Measurements from ENCODE around the gene GPR146. TPM values are rescaled to one million over a fixed set of nuclear protein-coding genes. Genes with fewer than 3 reads are reported as not detected.

Gene GPR146
- total and polyA plus RNA-seq, 7 donors, result 3.0 to 33.5 (median 10.8) TPM

DNA sequence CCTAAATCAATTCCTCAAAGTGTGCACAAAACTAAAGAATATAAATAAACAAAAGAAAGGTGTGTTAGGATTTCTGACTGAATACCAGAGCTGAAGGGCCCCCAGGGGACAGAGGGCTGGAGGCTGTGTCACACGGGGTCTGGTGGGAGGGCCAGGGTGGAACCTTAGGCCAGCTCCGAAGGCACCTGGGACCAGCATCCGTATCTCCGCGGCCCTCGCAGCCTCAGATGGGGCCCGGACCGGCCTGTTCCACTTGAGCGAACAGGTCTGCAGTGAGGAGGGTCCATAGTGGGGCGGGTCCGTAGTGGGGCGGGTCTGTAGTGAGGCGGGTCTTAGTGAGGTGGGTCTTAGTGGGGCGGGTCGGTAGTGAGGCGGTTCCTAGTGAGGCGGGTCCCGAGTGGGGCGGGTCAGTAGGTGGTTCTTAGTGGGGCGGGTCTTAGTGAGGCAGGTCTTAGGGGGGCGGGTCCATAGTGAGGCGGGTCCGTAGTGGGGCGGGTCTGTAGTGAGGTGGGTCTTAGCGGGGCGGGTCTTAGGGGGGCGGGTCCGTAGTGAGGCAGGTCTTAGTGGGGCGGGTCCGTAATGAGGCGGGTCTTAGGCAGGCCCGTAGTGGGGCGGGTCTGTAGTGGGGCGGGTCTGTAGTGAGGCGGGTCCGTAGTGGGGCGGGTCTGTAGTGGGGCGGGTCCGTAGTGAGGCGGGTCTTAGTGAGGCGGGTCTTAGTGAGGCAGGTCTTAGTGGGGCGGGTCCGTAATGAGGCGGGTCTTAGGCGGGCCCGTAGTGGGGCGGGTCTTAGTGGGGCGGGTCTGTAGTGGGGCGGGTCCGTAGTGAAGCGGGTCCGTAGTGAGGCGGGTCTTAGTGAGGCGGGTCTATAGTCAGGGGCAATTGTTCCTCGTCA, 15.1 kb downstream of the GPR146 start:
- Histone ChIP-seq H3K4me3 (no peak overlapping the region), H3K27ac (peak overlapping the region in 3 of 4 donors; percentile 59 to 62 (median 60)), H3K36me3 (peaks cover 0 to 18% (median 0%) of the 10 kb centered on the region in 4 donors), H3K9me3 (no peaks in the 10 kb centered on the region), H3K27me3 (no peaks in the 10 kb centered on the region), H3K4me1 (peaks cover 0 to 35% (median 22%) of the 10 kb centered on the region in 4 donors)
- no peak for DNase-seq
- WGBS, 2 donors, result 51 to 71% methylated on average over 54 to 55 of the region's 55 CpGs
- intact Hi-C loops (cut with DNase I), result no loop called here
- TF ChIP-seq EP300 (IDR thresholded peaks at IDR 0.05) (no peak), POLR2AphosphoS5 (IDR thresholded peaks at IDR 0.05) (no peak), CTCF (IDR thresholded peaks at IDR 0.05) (no peak), POLR2A (IDR thresholded peaks at IDR 0.05) (no peak)

DNA sequence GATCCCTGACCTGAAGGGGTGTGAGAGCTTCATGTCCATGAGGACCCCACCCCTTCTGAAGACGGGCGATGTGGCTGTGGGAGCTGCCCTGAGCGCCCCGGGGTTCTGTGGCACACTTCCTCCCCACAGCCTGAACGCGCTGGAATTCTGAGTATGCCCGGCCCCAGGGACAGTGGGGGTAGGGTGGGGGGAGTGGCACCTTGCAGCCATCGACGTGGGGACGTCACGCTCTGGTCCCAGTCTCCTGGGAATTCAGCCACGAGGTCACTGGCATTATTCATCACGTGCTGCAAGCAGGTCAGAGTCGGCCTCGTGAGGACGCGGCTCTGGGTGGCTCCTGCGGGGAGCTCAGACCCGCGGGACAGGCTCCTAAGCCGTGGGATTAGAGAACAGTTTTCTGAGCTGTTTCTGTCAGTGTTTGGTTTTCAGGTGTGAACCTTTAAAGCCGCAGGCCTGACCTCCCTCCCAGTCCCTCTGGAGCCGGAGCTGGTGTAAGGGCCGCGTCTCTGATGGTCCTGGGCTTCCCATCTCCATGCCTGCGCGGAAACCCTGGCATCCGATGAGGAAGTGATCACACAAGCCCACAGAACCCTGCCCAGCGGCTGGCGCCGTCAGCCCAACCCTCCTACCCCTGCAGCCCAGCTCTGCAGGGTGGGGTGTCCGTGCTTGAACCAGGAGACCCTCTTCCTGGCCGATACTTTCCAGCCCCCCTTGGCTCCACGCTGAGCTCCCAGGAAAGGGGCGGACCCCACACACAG, 16.1 kb downstream of the GPR146 start:
- no peaks in the 10 kb centered on the region for H3K27me3 ChIP-seq
- intact Hi-C loops (cut with DNase I), result no loop called here
- peaks cover 0 to 30% (median 15%) of the 10 kb centered on the region in 4 donors for H3K4me1 ChIP-seq
- H3K27ac ChIP-seq, result peak overlapping the region in 1 of 4 donors; percentile 46
- no peak overlapping the region for H3K4me3 ChIP-seq
- H3K9me3 ChIP-seq, result no peaks in the 10 kb centered on the region
- peaks cover 0 to 18% (median 0%) of the 10 kb centered on the region in 4 donors for H3K36me3 ChIP-seq
- DNase-seq, result no peak
- WGBS, 2 donors, result 49 to 68% methylated on average over 35 of the region's 35 CpGs
- TF ChIP-seq EP300 (IDR thresholded peaks at IDR 0.05) (no peak), POLR2AphosphoS5 (IDR thresholded peaks at IDR 0.05) (no peak), CTCF (IDR thresholded peaks at IDR 0.05) (no peak), POLR2A (IDR thresholded peaks at IDR 0.05) (no peak)

- WGBS, 2 donors, result 96 to 97% methylated on average over 9 of the region's 9 CpGs
- no peaks in the 10 kb centered on the region for H3K27me3 ChIP-seq
- DNase-seq, result no peak
- intact Hi-C loops (cut with DNase I), result no loop called here
- no peak overlapping the region for H3K4me3 ChIP-seq
- H3K4me1 ChIP-seq, result peaks cover 0 to 30% (median 15%) of the 10 kb centered on the region in 4 donors
- peaks cover 0 to 18% (median 0%) of the 10 kb centered on the region in 4 donors for H3K36me3 ChIP-seq
- H3K9me3 ChIP-seq, result no peaks in the 10 kb centered on the region
- H3K27ac ChIP-seq, result no peak overlapping the region
- TF ChIP-seq EP300 (IDR thresholded peaks at IDR 0.05) (no peak), POLR2A (IDR thresholded peaks at IDR 0.05) (no peak)
Measured at GRCh38 chr7:1061180-1061579, 16.8 kb downstream of the GPR146 start.

GRCh38 chr7:1062296-1063294, 18.2 kb downstream of the GPR146 start:
- Histone ChIP-seq H3K4me1 (peaks cover 0 to 22% (median 11%) of the 10 kb centered on the region in 4 donors), H3K36me3 (peaks cover 0 to 14% (median 0%) of the 10 kb centered on the region in 4 donors), H3K27ac (no peak overlapping the region), H3K4me3 (no peak overlapping the region), H3K9me3 (no peaks in the 10 kb centered on the region), H3K27me3 (no peaks in the 10 kb centered on the region)
- DNase-seq, result no peak
- 85 to 90% methylated on average over 33 of the region's 33 CpGs for WGBS, 2 donors
- TF ChIP-seq POLR2AphosphoS5 (IDR thresholded peaks at IDR 0.05), result no peak
- TF ChIP-seq EP300 (IDR thresholded peaks at IDR 0.05), result no peak
- no peak for TF ChIP-seq CTCF (IDR thresholded peaks at IDR 0.05)
- no peak for TF ChIP-seq POLR2A (IDR thresholded peaks at IDR 0.05)
- intact Hi-C loops (cut with DNase I), result no loop called here
